ENCODE results near the gene AXL.
"Not testable (repeated sequence)": the region's sequence is repeated elsewhere in the genome, so short reads cannot be mapped to it uniquely, and the experiment has no call there.

AXL gene

GRCh38 chr19:41218615-41219507 lies at the start of gene AXL:
Gene AXL (plus strand): TSS chr19:41219223. CDS start chr19:41219393, 170 bp downstream.
- peak; percentile 97 for DNase-seq

GRCh38 chr19:41172297-41173164 lies 46.5 kb upstream of the AXL start:
- no peak for DNase-seq

GRCh38 chr19:41174297-41174928 lies 44.6 kb upstream of the AXL start:
- no peak for DNase-seq

- peak; percentile 99 for DNase-seq
Observed at GRCh38 chr19:41175801-41176777, 42.9 kb upstream of the AXL start.

- not testable (repeated sequence) for DNase-seq
Observed at GRCh38 chr19:41180173-41180572, 38.9 kb upstream of the AXL start.

DNA sequence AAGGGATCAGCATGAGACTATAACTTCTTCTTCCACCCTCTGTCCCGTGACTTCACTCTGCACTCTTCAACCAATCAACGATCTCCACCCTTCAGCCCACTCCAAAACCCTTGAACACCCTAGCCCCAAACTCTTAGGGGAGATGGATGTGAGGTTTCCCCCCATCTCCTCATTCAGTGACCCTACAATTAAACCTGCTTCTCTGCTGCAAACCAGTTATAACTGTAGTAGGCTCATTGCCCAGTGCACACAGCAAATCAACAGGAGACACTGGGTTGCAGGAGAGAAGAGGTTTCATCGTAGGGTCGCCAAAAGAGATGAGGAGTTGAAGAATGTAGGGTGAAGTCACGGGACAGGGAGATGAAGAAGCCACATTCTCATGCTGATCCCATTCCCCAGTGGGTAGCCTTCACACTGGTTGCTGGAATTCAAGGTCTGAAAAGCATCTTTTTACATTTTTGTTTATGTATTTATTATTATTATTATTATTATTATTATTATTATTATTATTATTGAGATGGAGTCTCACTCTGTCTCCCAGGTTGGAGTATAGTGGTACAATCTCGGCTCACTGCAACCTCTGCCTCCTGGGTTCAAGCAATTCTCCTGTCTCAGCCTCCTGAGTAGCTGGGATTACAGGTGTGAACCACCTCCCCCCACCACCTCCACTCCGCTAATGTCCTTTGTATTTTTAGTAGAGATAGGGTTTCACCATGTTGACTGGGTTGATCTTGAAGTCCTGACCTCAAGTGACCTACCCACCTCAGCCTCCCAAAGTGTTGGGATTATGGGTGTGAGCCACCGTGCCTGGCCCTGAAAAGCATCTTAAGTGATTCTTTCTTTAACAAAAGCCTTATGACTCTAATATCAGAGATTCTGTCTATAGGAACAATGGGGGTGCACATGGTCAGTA lies 31.8 kb upstream of the AXL start:
- DNase-seq, result no peak

DNA sequence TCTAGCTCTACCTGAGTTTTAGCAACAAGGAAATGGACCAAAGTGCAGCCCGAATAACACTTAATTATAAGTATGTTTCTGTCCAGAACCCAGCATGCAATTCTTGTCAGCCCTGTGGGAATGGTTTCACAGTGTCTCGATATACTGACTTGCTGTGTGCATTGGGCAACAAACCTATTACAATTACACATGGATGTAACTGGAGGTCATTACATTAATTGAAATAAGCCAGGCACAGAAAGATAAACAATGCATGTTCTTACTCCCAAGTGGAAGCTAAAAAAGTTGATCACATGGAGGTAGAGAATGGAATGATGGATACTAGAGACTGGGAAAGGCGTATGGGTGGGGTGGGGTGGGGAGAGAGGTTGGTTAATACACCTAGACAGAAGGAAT lies 31.1 kb upstream of the AXL start:
- no peak for DNase-seq

- DNase-seq, result no peak
Observed at GRCh38 chr19:41189425-41190065, 29.5 kb upstream of the AXL start.

DNA sequence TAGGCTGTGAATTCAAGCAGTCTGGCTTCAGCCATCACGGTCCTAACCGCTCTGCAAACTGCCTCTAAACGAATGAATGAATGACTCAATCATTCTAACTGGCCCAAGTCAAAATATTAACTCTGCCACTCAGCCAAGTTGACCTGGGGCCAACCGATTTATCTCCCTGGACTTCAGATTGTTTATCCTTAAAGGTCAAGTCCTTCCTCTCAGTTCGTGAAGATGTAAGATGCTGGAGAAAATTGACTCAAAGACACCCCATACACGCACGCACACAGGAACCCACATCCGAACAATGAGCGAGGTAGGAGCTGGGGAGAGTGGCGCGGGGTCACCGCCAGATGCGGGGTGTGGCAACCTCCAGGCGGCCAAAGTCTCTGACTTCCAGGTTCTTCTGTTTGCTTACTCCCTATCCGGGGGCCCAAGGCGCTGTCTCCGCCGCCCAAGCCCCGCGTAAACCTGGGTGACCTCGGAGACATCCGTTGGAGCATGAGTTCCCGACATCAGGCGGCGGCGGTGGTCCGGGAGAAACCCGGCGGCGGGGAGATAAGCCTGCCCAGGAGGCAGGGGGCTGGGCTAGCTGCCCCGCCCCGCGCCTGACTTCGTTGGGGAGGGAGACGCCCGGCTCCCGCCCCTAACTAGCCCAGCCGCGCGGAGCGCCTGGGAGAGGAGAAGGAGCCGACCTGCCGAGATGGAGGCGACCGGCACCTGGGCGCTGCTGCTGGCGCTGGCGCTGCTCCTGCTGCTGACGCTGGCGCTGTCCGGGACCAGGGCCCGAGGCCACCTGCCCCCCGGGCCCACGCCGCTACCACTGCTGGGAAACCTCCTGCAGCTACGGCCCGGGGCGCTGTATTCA lies 26.2 kb upstream of the AXL start, which contains the start of gene CYP2S1:
CYP2S1 (plus strand) TSS at position 646 of the 856 bp plus-strand sequence; CDS start at position 692, 46 bp downstream.
- peak; percentile 88 for DNase-seq

DNA sequence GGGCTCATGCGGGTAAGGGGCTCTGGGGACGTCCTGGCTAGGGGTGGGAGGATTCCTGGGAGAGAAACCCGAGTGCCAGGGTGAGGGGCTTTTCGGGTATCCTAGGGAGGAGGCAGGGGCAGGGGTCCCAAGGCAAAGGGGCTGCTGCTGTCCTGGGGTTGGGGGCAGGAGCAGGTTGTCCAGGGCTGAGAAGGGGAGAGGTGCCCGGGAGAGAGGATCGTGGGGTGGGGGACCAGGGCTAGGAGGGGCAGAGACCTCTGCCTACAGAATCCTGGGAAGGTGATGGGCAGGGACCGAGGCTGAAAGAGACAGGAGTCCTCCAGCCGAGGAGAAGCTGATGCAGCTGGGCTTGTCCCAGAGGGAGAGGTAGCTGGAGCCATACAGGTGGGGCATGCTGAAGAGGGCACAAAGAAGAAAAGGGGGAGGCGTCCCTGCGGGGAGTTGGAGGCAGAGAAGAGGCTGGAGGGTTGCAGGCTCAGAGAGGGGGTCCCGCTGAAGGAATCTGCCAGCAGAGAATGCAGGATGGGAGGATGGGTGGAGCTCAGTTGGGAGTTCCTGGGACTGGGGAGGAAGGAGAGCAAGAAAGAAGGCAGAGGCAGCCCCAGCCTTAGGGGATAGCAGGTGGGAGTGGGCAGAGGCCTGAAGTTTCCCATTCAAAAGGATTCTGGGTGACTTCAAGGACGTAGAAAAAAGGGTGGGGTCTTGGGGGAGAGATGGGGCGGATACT lies 25.4 kb upstream of the AXL start:
- DNase-seq, result no peak

- DNase-seq, result no peak
Observed at GRCh38 chr19:41194157-41194552, 24.9 kb upstream of the AXL start.

DNA sequence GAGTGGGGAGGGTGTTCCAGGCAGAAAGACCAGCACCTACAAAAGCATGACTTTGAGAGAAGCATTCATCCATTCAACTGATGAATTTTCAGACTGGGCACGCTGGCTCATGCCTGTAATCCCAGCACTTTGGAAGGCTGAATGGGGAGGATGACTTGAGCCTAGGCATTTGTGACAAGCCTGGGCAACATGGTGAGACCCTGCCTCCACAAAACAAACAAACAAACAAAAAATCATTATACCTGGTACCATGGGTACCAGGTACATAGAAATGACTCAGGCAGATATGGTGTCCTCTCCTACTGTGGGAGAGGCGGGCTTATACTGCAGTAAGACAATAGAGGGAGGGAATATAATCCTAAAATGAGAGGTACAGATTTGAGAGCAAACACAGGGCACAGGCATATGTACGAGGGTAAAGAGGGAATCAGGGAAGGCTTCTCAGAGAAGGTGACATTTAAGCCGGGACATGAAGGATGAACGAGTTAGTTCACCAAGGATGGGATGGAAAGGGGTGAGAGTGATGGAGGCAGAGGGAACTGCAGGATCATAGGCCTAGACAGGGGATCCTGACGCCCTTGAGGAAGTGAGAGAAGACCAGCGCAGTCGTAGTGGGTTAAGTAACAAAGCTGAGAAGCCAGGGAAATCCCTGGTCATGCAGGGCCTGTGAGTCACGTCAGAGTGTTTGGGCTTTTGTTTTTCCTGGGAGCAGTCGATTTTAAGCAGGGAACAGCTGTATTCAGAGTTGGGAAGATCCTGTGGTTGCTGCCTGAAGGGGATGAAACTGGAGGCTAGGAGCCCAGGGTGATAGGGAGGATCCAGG lies 23.1 kb upstream of the AXL start:
- DNase-seq, result no peak

GRCh38 chr19:41198559-41198958 lies 20.5 kb upstream of the AXL start:
- DNase-seq, result no peak

DNA sequence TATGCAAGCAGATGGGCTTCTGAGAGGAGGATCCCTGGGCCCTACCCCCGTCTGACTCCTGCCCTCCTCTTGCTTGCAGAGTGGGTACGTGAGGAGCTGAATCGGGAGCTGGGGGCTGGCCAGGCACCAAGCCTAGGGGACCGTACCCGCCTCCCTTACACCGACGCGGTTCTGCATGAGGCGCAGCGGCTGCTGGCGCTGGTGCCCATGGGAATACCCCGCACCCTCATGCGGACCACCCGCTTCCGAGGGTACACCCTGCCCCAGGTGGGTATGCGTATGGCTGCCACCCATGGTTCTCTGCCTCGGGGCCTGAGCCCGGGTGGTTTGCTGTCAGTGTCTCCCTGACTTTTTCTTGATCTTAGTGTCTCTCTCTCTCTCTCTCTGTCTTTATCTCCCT lies 15.7 kb upstream of the AXL start:
- DNase-seq, result peak; percentile 33

DNA sequence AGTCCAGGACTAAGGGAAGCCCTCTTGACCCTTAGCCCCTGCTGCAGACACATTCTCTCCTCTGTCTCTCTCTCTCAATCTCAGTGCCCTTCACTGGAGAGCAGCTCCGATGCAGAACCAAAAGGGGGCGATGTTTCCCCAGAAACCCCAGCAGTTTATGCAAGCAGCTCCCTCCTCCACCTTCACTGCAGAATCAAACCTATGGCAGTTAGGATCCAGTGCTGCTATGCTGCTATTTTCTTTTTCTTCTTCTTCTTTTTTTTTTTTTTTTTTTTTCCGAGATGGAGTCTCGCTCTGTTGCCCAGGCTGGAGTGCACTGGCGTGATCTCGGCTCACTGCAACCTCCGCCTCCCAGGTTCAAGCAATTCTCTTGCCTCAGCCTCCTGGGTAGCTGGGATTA lies 14.7 kb upstream of the AXL start:
- DNase-seq, result peak; percentile 92

DNA sequence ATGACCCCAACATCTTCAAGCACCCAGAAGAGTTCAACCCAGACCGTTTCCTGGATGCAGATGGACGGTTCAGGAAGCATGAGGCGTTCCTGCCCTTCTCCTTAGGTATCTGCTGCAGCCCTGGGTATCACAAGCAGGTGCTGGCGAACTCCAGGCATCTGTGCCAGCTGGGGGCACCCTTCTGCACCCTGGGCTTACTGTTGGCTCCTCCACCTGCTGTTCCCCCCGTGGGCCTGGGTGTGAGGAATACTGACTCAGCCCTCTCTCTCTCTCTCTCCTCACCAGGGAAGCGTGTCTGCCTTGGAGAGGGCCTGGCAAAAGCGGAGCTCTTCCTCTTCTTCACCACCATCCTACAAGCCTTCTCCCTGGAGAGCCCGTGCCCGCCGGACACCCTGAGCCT lies 13.0 kb upstream of the AXL start:
- DNase-seq, result no peak

GRCh38 chr19:41206456-41206855 lies 12.6 kb upstream of the AXL start:
- no peak for DNase-seq
